Activated CD4-positive, CD25-positive, alpha-beta regulatory T cell (primary cell): ENCODE results near the gene RIMS1.
A peak's percentile ranks its signal among the peaks of the same experiment; 100 is the strongest.
"Not testable (repeated sequence)": the region's sequence is repeated elsewhere in the genome, so short reads cannot be mapped to it uniquely, and the experiment has no call there.

Source experiments
- DNase-seq, 4 experiments: peaks; one replicate each; lab custom pipeline; 2025; lab: John Stamatoyannopoulos, UW

The RIMS1 gene

DNA sequence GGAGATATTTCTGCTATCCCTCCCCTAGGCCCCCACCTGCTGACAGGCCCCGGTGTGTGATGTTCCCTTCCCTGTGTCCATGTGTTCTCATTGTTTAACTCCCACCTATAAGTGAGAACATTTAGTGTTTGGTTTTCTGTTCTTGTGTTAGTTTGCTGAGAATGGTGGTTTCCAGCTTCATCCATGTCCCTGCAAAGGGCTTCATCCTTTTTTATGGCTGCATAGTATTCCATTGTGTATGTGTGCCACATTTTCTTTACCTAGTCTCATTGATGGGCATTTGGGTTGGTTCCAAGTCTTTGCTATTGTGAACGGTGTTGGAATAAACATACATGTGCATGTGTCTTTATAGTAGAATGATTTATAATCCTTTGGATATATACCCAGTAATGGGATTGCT, 448.9 kb downstream of the RIMS1 start:
- not testable (repeated sequence) for DNase-seq

DNA sequence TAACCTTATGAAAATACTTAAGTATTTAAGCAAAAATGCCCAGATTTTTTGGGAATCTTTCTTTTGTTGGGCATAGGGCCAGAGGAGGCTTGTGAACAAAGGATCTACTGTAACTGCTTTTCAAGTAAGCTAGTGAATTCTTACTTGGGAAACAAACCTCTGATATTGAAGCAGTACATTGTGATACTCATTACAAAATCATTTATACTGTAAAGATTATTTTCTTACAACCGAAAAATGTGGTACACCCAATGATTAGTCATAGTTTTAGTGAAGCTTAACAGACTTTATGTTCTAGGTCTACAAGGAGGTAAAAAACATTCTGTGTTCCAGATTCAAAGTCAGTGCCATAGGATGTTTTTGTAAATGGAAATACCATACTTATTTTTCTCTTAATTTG, 462.6 kb downstream of the RIMS1 start:
- no peak for DNase-seq

DNA sequence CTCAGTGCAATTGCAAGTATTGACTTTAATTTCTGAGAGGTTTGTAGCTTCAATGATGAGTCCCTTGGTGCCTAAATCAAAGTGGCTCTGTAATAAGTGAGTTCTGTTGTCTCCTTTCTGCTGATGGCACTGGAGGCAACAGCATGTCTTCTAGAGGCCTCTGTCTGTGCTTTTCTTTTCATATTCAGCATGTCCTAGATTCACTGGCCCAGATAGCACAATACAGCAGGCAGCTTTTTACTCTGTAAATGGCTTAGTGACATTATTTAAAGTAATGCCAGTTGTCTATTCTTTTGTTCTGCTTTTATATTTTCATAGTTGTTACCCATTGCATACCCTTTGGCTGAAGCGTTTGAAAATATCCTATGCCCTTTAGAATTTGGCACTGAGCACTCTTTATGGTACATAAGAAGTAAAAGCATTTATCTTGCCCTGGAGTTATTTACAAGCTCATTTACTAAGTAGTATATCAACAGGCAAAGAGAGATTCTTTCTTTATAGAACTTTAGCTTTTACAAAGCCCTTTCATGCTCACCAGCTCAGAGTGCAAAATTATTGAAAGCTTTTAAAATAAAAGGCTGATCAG, 464.0 kb downstream of the RIMS1 start:
- DNase-seq = no peak

DNA sequence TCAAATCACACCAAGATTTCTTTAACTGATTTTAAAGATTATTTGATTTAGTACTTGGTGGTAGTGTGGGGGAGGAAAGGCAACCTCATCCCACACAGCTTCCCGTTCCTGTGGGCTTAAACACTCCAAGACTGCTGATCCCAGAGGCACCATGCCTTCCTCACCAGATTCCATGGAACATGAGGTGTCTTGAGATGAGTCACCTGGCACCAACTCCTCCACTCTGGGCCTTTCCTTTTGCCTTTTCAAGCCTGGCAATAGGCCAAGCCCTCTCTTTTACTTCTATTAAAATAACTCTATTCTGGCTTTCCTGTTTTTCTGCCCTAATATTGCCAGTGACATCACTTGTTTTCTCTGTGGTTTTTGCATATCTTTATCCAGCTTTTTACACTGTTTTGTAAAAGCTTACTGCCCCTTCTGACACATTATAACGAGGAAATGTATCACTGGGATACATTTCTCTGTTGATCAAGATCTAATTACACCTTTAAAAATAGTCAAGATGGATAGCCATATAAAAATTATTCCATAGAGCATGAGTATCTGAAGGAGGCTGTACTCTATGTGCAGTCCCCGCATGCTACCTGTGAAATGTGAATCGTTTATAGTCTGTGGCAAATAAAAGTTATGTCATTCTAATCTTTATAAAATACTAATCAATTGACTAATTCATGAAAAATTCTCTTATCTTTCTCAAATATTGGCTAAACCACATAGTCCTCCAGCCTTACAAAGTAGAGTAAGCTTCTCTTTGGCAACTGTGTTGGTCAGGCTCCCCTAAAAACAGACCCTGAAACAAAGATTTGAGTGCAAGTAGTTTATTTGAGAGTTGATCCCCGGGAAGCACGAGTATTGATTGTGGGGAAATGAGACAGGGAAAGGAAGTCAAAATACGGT, 477.7 kb downstream of the RIMS1 start:
- no peak for DNase-seq

GRCh38 chr6:72365773-72366172, 479.4 kb downstream of the RIMS1 start:
- no peak for DNase-seq

DNA sequence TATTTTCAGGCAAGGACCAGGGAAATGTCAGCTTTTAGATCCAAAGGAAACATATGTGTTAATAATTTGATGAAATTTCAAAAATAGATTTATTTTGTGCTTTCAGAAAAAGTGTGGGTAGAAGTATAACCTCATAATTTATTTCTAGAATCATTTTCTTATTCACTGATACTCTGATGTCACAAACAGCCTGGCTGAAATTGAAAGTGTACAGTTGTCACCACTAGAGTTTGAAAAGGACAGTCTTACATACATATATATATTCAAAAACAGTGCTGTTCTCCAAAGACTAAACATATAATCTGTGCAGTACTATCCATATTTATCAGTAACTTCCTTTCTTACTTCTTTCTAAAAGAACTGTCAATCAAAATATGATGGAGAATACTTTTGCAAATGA, 481.1 kb downstream of the RIMS1 start:
- no peak for DNase-seq

DNA sequence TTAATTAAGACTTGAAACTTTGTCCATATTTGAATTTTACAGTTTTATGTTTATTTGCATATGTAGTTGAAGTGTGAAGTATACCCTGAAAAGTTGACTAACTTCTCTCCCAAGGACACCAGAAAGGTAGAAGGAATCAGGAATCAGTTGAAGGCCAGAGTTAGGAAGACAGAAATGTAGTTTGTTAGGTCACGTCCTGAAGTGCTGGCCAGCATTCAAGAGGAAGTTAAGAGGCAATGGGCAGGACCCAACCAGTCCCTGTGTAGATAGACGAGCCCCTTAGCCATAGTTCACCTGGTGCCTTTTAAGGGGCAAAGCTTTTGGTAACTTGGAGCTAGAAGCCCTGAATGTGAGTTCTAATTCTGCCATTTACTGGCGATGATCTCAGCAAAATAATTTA, 485.1 kb downstream of the RIMS1 start:
- no peak for DNase-seq

GRCh38 chr6:72374172-72374571, 487.8 kb downstream of the RIMS1 start:
- no peak for DNase-seq

DNA sequence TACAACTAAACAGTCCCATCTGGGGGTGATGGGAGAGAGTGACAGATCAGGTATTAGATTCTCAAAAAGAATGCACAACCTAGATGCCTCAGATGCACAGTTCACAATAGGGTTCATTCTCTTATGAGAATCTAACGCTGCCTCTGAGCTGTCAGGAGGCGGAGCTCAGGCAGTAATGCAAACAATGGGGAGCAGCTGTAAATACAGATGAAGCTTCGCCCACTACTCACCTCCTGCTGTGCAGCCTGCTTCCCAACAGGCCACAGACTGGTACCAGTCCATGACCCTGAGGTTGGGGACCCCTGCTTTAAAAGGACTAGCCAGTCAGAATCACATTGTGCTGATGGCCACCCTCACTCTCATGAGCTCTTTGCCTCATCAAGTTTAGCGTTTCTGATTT, 488.5 kb downstream of the RIMS1 start:
- DNase-seq = no peak

GRCh38 chr6:72376736-72377135, 490.4 kb downstream of the RIMS1 start:
- DNase-seq = no peak

- no peak for DNase-seq
Observed at GRCh38 chr6:72381076-72381475, 494.7 kb downstream of the RIMS1 start.

DNA sequence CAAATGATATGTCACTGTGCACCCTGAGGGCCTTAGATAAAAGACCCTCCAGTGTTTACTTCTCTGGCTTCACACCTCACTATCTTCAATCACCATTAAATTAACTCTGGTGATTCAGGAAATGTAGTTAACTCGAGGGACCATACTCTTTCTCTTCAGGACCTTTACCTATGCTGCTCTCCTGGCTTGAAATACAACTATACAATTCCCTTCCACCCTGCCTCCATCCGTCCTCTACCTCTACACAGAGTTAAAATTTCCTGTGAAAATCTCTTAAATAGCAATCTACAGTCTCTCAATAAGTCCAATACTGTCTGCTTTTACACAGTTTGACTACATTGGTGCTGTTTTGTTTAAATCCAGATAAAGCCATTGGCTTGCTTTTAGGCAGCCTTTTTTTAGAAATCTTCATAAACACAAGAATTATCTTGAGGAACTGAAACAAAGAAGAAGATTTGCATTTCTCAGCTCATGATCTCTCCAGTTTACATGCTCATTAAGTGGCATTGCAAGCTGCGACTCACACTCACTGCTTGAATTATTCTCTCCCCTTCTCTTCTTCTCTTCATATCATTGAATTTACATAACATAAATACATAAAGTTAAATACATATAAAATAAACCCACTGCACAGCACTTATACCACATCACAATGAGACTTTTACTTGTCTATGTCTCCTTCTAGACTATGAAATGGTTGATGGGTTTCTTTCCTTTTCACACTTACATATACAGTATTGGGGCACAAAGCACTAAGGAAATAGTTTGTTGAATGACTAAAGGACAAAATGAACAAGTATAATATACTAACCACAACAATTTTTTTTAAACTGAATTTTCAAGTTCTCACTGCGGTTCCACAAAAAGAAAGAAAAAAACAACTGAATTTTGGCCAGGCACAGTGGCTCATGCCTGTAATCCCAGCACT, 496.5 kb downstream of the RIMS1 start:
- no peak for DNase-seq

GRCh38 chr6:72386324-72386723, 500.0 kb downstream of the RIMS1 start:
- no peak for DNase-seq

- no peak for DNase-seq
Observed at GRCh38 chr6:72389698-72390097, 503.3 kb downstream of the RIMS1 start.

- no peak for DNase-seq
Observed at GRCh38 chr6:72390548-72390947, 504.2 kb downstream of the RIMS1 start.

DNA sequence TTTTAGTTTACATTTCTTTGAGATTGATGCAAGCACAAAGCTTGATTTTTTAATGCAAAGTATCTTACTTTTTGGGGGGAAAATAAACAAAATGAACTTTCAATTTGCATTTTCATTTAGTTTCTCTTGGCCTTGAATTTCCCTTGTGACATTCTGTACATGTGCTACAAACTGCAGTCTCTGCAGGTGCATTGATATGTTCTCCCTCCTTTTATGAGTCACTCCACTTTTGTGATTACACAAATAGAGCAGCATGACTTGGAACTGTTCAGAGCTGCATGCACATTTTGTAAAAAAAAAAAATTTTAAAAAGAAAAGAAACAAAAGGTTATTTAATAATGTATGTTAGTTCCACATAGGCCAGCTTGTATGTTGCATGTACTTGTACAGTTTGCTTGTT, 515.5 kb downstream of the RIMS1 start:
- no peak for DNase-seq

GRCh38 chr6:72403413-72403812, 517.1 kb downstream of the RIMS1 start:
- DNase-seq = no peak

- DNase-seq = no peak
Observed at GRCh38 chr6:72406517-72406916, 520.2 kb downstream of the RIMS1 start.

GRCh38 chr6:72410769-72411168, 524.4 kb downstream of the RIMS1 start:
- DNase-seq = no peak

DNA sequence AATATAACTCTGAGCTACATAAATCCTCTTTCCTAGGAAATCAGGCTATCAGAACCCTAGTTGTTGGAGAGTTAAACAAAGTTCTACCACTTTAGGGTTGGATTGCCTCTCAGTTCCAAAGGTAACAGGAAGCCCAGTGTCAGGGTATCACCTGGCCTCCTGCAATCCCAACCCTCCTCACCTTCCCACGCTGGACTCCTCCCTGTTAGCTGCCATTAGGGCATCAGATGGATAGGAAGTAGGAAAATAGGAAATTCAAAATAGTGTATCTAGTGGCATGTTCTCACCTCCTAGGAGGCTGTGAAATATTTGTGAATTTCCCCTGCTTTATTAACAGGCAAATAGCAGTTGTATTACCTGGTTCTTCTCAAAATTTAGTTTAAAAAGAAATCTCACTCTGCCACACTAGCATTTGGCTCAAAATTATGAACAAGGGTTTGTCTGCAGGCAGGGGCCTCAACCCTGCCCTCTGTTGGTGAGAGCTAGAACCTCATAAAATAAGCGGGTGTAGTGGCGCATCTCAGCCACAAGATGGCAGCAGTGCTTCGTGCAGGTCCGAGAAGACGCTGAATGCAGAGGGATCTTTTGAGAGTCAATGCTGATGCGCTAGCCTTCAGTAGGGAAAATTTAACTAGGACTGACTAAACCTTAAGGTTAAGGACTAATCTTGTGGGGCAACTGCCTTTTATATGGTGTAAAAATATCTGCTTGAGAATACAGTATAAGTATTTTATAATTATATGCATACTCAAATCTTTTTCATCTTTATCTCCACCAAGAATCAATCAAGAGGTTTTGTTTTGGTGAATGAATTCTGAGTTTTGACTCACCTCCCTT, 525.7 kb downstream of the RIMS1 start:
- peak; percentile 21 to 54 (median 28) for DNase-seq

- no peak for DNase-seq
Observed at GRCh38 chr6:72412709-72413044, 526.3 kb downstream of the RIMS1 start.

DNA sequence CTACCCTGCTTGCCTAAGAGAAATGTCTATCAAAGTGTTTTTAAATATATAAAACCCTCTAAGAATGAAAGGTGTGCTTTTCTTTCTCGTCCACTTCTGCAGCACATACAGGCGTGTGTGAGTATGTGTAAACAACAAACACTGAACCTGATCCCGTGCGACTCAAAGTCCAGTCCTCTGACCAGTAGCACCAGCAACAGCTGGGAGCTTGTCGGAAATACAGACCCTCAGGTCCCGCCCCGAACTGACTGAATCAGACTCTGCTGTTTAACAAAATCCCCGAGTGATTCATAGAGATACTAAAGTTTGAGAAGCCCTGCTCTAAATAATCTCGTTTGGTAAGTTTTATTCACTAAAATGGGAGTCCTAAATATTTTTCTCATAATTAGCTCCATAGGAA, 527.5 kb downstream of the RIMS1 start:
- DNase-seq = no peak
